Fibroblast of lung (primary cell): ENCODE results near the gene ERP44. TPM values are rescaled to one million over a fixed set of nuclear protein-coding genes. Genes with fewer than 3 reads are reported as not detected.

ENCODE experiments used
- DNase-seq, 2 donors: peaks; one replicate each; pipeline versions ENCODE4 v3.0.0 to v3.0.0-alpha.2; 2010; ENCODE audit warnings: low read depth in 2 of 2
- H2AFZ ChIP-seq: 2 replicates; pipeline ENCODE4 v1.5.1; 2012; ENCODE audit warnings: low read length, control low read depth, inconsistent platforms
- H3K27ac ChIP-seq: 2 replicates; pipeline ENCODE4 v1.5.1; 2011; ENCODE audit warnings: low read length, control low read depth; ENCODE audit not compliant: insufficient read depth
- H3K27me3 ChIP-seq: 2 replicates; pipeline ENCODE4 v1.5.1; 2011; ENCODE audit warnings: mild to moderate bottlenecking, low read length; ENCODE audit not compliant: control insufficient read depth, insufficient read depth
- H3K36me3 ChIP-seq: 2 replicates; pipeline ENCODE4 v1.5.1; 2011; ENCODE audit warnings: low read length; ENCODE audit not compliant: control insufficient read depth, insufficient read depth
- H3K4me1 ChIP-seq: 2 replicates; pipeline ENCODE4 v1.5.1; 2011; ENCODE audit warnings: low read length; ENCODE audit not compliant: control insufficient read depth, insufficient read depth; ENCODE audit errors: extremely low read depth
- H3K4me2 ChIP-seq: 2 replicates; pipeline ENCODE4 v1.5.1; 2011; ENCODE audit warnings: low read length, control low read depth; ENCODE audit not compliant: insufficient read depth; ENCODE audit errors: extremely low read depth
- H3K4me3 ChIP-seq, 4 experiments: fragments of 200-600 bp in 1 of 4; sonication (generic) in 1 of 4; replicated peaks in 1 of 4; 2 replicates each; pipeline ENCODE4 v1.5.1; 2011 to 2016; ENCODE audit warnings: low read length in 4 of 4, low read depth in 3 of 4, mild to moderate bottlenecking in 3 of 4, control low read depth in 2 of 4, inconsistent platforms in 1 of 4, mixed read lengths in 1 of 4; ENCODE audit not compliant: insufficient read depth in 1 of 4; ENCODE audit errors: control extremely low read depth in 1 of 4
- H3K79me2 ChIP-seq: 2 replicates; pipeline ENCODE4 v1.5.1; 2012; ENCODE audit warnings: mild to moderate bottlenecking, low read length, inconsistent platforms; ENCODE audit not compliant: control insufficient read depth, insufficient read depth
- H3K9ac ChIP-seq: 2 replicates; pipeline ENCODE4 v1.5.1; 2011; ENCODE audit warnings: mild to moderate bottlenecking, low read length, control low read depth; ENCODE audit not compliant: insufficient read depth
- H3K9me3 ChIP-seq: 2 replicates; pipeline ENCODE4 v1.5.1; 2012; ENCODE audit warnings: low read depth, low read length; ENCODE audit not compliant: control insufficient read depth, insufficient read depth
- H4K20me1 ChIP-seq: 2 replicates; pipeline ENCODE4 v1.5.1; 2011; ENCODE audit warnings: low read length; ENCODE audit not compliant: control insufficient read depth, insufficient read depth; ENCODE audit errors: extremely low read depth
- CTCF ChIP-seq, 2 donors: IDR thresholded peaks in 1 of 2; conservative IDR thresholded peaks in 1 of 2; 1 replicate in 1 of 2; 2 replicates in 1 of 2; pipeline ENCODE4 v1.5.1; 2011 to 2012; ENCODE audit warnings: low read length in 2 of 2, control low read depth in 1 of 2, inconsistent platforms in 1 of 2, low read depth in 1 of 2, mild to moderate bottlenecking in 1 of 2
- EZH2 ChIP-seq: IDR thresholded peaks from 2 replicates; pipeline ENCODE4 v1.5.1; 2012; ENCODE audit warnings: low read length, control low read depth, mild to moderate bottlenecking; ENCODE audit errors: missing control alignments
- polyA plus RNA-seq, 2 donors: library from polyadenylated mRNA; depleted of rRNA in 1 of 2; stranded (reverse) in 1 of 2; unstranded in 1 of 2; fragments of >200 nt; gene quantifications; 2 replicates each; pipeline ENCODE4 v1.2.1, GENCODE V29; 2011 to 2012; ENCODE audit warnings: missing spikeins in 1 of 2
- total RNA-seq: library from RNA; depleted of rRNA; stranded (reverse); fragments of >200 nt; gene quantifications from 2 replicates; pipeline ENCODE4 v1.2.1, GENCODE V29; 2014

The ERP44 gene
- total and polyA plus RNA-seq, 2 donors (not counting 1 experiment from before 2014, with no cell fraction given) = 8.6 to 24.0 TPM

- Histone ChIP-seq H3K9ac (no peak overlapping the region), H4K20me1 (no peaks in the 10 kb centered on the region)
- TF ChIP-seq EZH2 = no peak
Measured at GRCh38 chr9:100131216-100131615, 32.4 kb upstream of the ERP44 start.

GRCh38 chr9:100129772-100130171 is 31.0 kb upstream of the ERP44 start:
- Histone ChIP-seq H3K9me3 (no peaks in the 10 kb centered on the region), H3K27me3 (no peaks in the 10 kb centered on the region), H4K20me1 (no peaks in the 10 kb centered on the region), H3K4me2 (no peak overlapping the region), H3K36me3 (peaks cover 2% of the 10 kb centered on the region), H3K79me2 (no peaks in the 10 kb centered on the region), H2AFZ (no peak overlapping the region), H3K4me1 (no peaks in the 10 kb centered on the region), H3K9ac (no peak overlapping the region), H3K4me3 (no peak overlapping the region), H3K27ac (no peak overlapping the region)
- peak in 1 of 2 donors; percentile 12 for DNase-seq
- TF ChIP-seq CTCF (conservative IDR thresholded peaks at IDR 0.05 in 1 of 2, IDR thresholded peaks at IDR 0.05 in 1 of 2; ENCODE audit: low read depth in 1 of 2, low read length in 2 of 2) (no peak), EZH2 (no peak)

More at GRCh38 chr9:100131216-100131615, 32.4 kb upstream of the ERP44 start:
- Histone ChIP-seq H3K4me2 (no peak overlapping the region), H3K79me2 (no peaks in the 10 kb centered on the region), H3K4me1 (no peaks in the 10 kb centered on the region), H3K27ac (no peak overlapping the region), H3K4me3 (no peak overlapping the region), H2AFZ (no peak overlapping the region), H3K36me3 (peaks cover 2% of the 10 kb centered on the region), H3K9me3 (no peaks in the 10 kb centered on the region), H3K27me3 (no peaks in the 10 kb centered on the region)
- no peak for DNase-seq

- Histone ChIP-seq H3K4me1 (no peaks in the 10 kb centered on the region), H3K9me3 (no peaks in the 10 kb centered on the region), H2AFZ (no peak overlapping the region), H3K27ac (no peak overlapping the region), H3K9ac (no peak overlapping the region), H4K20me1 (no peaks in the 10 kb centered on the region), H3K27me3 (no peaks in the 10 kb centered on the region), H3K4me3 (no peak overlapping the region), H3K4me2 (no peak overlapping the region), H3K36me3 (no peaks in the 10 kb centered on the region), H3K79me2 (no peaks in the 10 kb centered on the region)
- DNase-seq = no peak
- TF ChIP-seq EZH2 (no peak), CTCF (conservative IDR thresholded peaks at IDR 0.05 in 1 of 2, IDR thresholded peaks at IDR 0.05 in 1 of 2; ENCODE audit: low read depth in 1 of 2, low read length in 2 of 2) (no peak)
Measured at GRCh38 chr9:100126423-100126822, 27.6 kb upstream of the ERP44 start.
